GM19324 (cell line): ENCODE measurements around the gene AGPAT3.

Experiments
- ATAC-seq: cut with Tn5 transposase; IDR thresholded peaks from one replicate; pipeline ENCODE4 v1.9.1; 2021; ENCODE audit warnings: mild to moderate bottlenecking, moderate library complexity; ENCODE audit not compliant: unreplicated experiment, low FRiP score

Gene AGPAT3

DNA sequence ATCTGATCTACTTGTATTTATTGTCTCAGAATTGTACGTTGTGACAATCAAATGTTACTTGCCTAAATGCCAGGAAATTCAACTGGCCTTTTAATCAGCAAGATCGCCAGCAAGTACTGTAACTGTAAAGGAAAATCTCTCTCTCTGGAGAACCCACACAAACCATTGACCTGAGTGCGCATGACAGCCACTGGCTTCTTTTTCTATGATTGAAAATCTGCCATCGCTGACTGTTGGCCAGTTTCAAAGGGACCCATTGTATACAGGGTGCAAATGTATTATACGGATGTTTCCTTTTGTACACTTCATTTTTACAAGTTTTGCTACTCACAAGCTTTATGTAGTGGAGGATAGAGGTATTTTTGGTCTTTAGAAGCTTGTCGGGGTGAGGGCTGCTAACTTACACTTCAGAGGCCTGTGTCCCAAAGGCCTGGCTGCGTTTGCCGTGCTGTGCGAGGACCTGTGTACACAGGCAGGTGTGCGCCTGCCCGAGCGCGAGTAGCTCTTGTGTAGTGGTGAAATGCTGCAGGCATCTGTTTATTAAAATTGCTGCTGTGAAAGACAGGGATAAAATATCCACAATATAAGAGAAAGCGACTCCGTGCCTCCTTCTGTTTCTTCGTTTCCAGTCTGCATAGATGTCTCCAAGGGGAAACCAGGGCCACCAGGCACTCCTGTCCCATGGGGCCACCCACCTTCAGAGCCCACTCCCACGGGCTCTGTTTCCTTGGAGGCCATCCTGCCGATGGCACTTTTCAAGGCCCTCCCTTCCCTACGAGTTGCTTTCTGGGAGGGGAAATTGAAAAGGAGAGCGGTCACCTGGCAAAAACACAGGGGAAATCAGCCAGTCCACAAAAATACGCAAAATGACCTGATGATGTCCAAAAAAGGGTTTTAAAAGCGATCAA is 121.8 kb downstream of the AGPAT3 start:
- no peak for ATAC-seq

DNA sequence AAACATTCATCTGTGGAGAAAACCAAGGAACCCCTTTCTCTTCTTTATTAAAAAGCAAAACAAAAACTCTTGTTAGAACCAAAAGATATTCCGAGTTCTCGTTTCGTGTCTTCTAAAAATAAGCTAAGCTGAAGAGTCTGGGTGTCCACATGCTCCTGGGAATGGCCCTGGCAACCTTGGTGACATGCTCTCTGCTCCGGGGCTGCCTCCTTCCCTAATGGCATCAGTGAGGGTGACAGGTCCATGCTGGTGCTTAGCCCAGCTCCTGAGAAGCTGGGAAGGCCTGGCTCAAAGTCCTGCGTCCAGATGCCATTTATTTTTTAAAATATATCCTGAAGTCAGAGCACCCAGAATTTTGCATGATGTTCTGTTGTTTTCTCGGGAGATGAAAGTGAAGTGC is 122.5 kb downstream of the AGPAT3 start:
- no peak for ATAC-seq

DNA sequence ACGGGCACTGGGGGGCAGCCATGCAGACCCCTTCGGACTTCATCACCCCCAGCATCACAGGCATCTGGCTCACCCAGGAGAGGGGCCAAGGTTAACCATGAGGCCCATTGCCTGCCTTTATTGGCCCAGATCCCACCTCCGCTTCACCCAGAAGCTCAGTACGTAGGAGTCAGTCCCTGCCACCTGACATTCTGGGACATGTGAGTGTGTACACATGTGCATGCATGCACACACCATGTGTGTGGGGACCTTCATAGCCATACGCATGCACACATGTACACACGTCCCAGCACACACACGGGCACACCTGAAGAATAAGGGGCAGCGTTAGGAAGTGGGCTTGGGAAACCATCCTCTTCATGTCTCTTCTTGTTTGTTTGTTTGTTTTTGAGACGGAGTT is 123.0 kb downstream of the AGPAT3 start:
- no peak for ATAC-seq

DNA sequence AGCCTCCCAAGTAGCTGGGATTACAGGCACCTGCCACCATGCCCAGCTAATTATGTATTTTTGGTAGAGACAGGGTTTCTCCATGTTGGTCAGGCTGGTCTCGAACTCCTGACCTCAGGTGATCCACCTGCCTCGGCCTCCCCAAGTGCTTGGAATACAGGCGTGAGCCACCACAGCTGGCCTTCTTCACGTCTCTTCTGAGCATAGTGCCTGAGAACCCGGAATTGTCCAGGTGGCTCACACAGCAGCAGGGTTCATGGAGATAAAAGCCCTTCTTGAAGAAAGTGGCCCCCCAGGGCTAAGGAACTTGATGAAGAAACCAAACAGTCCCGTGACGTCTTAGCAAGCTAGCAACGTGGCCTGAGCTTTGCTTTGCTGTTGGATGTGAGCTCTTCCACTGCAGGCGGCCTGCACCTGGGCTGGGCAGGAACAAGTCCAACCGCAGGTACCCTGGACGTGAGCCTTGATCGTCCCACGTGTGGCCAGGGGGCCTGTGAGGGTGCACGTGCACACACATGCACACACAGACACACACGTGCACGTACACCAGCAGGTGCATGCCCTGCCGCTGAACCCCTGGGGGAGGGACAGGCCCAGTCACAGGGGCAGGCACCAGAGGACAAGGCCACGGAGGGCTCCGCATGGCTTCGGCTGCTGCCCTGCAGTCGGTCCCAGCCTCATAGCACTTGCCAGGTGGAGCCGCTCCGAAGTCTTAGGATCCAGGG is 123.6 kb downstream of the AGPAT3 start:
- no peak for ATAC-seq

DNA sequence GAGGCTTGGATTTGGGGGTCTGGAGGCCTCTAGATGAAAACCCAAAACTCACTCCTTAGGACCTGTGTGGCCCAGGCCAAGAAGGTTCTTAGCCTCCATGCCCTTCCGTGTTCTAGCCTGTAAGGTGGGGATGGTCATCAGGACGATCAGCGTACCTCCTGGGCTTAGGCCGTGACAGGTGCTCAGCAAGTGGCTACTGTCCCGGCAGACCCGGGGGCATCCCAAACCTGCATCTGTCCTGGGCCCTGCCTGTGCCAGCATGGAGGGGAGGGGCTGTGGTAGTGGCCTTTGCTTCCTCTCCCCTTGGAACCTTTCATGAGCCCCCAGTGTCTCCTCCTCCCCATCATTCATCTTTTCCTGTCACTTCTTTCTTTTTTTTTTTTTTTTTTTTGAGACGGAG is 124.4 kb downstream of the AGPAT3 start:
- ATAC-seq = no peak

DNA sequence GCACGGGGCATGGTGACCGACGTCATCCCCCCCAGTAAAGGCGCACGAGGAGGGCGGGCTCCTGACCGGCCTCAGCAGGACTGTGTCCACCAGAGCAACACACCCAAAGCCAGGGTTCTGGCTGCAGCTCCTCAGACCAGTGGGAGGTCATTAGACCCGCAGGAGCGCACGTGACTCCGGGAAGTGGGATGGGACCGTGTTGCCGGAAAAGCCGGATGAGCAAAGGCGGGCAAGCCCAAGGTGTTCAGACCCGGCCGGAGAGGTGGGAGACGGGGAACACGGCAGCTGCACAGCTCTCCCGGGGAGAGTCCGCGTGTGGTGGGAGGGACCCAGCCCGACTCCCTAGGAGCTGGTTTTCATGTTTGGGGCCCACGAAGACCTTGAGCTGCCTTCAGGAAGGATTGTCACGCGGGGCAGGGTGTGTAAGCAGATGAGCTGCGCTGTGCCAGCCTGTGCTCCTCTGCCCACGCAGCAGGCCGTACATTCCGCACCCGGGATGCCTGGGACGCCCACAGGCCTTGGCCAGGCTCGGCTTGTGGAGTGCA is 126.5 kb downstream of the AGPAT3 start:
- ATAC-seq = no peak

DNA sequence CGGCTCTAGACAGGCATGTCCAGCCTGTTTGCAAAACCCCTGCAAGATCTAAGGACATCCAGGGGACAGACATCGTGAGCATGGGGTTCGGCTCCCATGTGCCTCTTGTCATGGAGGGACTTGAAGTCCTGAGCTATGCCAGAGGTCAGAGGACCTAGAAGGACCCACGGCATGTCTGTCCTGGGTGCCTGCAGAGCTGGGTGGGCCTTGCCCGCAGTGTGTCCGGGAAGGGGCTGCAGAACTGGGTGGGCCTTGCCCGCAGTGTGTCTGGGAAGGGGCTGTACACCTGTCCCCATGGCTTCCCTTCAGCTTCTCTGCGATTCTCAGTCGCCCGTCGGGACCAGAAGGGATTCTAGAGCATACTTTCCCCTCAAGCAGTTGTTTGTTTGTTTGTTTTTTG is 127.1 kb downstream of the AGPAT3 start:
- no peak for ATAC-seq

DNA sequence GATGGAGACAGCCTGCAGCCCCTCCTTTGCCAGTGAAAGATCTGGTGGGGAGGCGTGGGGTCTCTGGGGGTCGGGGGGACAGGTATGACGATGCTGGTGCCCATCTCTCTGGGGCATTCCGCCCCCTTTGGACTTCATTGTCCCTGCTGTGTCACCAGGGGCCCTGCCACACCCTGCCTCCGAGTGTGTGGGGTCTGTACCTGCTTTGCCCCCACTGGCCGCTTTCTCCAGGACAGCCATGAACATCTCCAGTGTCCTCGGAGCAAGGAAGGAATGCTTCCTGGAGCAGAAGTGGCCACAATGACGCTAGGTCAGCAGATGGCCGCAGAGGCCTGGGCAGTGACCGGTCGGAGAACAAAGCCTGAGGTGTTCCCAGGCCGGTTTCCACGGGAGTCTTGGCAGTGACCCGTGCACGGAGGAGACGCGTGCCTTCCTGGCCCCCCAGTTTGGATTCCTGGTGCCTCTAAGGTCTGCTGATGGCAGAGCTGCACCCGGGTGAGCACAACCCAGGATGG is 128.5 kb downstream of the AGPAT3 start:
- ATAC-seq = no peak

DNA sequence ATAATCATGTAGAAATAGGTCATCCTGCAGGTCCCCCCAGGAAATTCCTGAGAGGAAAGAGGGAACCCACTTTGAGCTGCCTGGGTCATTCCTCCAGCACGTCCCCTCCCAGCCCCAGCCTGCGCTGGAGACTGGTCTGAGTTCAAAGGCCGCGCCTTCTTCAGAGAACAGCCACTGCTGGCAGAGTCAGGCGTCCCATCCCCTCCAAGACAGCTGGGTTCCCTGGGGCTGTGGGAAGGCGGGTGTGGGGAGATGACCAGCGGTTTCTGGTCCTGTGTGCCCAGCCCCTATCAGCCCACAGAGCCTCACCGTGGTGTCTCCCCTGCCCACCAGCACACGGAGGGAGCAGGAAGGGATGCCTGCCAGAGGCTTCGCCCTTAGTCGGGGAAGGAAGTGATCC is 129.1 kb downstream of the AGPAT3 start:
- no peak for ATAC-seq

DNA sequence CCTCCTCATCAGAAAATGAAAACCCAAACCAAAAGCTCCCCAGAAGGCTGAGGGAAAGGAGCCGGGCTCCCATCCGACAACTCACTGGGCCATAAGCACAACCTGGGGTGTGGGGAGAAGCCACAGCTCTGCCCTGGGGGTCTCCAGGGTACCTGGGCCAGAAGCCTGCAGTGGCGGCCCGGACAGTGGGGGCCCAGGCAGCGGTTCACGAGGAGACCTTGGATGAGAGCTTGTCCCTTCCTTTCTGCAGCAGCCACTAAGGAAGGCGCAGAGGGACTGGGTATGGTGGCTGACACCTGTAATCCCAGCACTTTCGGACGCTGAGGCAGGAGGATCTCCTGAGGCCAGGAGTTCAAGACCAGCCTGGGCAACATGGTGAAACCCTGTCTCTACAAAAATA is 129.6 kb downstream of the AGPAT3 start:
- no peak for ATAC-seq

DNA sequence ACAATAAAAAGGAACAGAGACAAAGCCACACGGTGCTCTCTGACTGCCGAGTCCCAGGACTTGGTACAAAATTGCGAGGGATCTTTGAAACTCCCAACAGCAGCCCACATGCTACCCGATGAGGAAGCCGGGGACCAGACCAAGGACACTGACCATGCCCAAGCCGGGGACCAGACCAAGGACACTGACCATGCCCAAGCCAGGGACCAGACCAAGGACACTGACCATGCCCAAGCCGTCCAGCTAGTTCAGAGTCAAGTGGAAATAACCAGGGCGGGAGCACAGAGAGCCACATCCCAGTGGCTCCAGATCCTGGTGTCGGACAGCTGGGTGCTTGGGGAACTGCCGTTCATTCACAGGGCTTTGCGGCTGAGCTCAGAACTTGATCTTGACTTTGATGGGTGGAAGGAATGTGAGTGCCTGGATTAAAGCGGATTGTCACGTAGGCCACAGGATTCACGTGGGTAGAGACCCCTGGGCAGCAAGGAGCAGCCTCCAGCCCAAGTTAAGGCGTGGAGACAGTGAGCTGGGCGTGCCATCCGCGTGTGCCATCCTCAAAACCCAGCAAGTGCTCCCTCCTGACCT is 130.6 kb downstream of the AGPAT3 start:
- no peak for ATAC-seq

DNA sequence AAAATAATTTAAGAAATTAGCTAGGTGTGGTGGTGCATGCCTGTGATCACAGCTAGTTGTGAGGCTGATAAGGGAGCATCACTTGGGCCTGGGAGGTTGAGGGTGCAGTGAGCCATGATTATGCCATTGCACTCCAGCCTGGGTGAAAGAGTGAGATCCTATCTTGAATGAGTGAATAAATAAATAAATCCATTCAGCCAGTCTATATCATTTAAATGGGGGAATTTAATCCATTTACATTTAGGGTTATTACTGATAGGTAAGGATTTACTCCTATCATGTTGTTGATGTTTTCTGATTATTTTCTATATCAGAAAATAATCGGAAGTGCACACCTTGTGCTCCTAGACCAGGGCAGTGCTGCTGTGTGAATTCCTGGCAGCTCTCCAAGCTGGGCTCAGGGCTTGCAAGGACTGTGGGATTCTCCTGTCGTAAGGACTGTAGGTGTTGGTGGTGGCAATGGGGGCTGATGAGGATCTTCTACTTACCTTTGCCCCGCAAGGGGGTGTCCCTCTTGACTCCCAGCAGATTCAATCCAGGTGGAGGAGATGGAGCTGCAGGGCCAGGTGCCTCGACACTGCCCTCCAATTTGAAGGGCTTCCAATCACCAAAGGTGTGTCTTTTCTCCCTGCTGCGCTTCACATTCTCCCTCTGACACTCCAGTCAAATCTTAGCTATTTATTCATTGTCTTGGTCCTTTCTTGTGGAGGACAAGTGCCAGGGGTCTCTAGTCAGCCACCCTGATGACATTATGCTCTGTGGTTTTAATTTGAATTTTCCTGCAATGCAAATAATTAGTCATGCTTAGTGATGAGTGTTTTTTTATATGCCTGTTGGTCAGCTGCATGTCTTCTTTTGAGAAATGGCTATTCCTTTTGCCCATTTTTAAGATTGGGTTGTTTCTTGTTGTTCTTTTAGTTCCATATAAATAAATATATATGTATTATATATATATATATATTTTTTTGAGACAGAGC is 133.0 kb downstream of the AGPAT3 start:
- ATAC-seq = no peak

DNA sequence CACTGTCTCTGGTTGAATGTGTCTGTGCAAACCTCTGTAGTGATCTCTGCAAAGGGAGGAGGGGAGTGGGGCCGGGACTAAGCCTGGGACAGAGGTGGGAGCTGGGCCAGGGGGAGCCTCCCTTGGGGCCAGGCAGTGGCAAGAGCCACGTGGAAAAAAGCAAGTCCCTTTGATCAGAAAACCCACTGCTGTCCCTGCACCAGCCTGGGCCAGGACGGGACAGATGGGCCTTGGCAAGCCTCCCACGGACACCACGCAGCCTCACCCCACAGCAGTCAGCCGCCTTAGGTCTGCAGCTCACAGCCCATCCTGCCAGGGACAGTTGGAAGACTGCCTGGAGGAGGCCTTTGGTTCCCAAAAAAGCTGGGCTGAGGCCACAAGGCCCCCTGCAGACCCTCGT is 135.3 kb downstream of the AGPAT3 start:
- ATAC-seq = no peak

DNA sequence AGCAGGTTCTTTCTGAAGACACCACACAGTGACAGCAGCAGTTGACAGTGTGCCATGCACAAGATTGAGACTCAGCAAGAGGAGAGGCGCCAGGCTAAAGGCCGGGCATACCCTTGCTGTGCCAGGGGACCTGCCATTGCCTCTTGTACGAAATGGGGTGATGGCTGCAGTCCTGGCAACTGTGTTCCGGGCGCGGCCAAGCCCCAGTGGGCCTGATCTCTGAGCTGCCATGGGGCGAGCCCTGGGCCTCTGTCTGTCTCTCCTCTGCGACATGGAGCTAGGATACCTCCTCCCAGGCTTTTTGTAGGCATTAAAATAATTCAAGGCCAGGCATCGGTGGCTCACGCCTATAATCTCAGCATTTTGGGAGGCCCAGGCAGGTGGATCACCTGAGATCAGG is 137.5 kb downstream of the AGPAT3 start:
- no peak for ATAC-seq

DNA sequence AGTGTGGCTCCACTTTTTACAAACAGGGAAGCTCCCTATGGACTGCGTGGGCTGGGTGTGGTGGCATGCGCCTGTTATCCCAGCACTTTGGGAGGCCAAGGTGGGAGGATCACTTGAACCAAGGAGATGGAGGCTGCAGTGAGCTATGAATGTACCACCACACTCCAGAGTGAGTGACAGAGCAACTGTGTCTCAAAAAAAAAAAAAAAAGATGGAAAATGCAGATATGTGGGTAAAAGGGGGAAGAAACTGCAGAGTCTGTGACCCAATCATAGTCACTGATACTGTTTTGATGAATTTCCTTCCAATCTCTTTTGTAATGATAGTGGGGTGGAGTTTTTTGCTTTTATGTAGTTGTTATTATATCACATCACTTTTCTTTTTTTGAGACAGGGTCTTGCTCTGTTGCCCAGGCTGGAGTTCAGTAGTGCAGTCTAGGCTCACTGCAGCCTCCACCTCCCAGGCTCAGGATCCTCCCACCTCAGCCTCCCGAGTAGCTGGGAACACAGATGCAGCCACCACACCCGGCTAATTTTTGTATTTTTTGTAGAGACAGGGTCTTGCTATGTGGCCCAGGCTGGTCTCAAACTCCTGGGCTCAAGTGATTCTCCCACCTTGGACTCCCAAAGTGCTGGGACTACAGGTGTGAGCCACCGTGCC is 138.4 kb downstream of the AGPAT3 start:
- ATAC-seq = no peak

DNA sequence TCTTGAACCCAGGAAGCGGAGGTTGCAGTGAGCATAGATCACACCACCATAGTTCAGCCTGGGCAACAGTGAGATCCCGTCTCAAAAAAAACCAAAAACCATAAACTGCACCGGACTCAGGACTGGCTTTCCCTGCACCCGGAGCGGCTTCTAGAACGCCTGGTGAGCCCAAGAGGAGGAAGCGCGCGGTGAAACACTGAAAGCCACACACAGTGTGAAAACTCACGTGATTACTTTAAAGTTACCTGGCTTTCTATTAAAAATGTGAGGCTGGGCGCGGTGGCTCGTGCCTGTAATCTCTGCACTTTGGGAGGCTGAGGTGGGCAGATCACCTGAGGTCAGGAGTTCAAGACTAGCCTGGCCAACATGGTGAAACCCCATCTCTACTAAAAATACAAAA is 140.0 kb downstream of the AGPAT3 start:
- ATAC-seq = no peak

DNA sequence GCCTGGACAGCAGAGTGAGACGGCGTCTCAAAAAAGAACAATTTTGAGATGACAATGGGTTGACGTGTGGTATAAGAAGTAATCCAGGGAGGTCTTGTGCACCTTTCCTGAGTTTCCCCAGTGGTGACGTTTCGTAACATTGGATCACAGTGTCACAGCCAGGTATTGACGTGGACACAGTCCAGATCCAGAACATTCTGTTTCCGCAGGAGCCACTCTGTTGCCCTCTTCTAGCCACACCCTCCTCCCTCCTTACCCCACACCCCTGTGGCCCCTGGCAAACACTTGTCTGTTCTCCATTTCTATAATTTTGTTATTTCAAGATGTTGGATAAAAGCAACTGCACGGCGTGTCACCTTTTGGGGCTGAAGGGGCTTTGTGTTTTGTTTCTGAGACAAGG is 140.6 kb downstream of the AGPAT3 start:
- ATAC-seq = no peak

DNA sequence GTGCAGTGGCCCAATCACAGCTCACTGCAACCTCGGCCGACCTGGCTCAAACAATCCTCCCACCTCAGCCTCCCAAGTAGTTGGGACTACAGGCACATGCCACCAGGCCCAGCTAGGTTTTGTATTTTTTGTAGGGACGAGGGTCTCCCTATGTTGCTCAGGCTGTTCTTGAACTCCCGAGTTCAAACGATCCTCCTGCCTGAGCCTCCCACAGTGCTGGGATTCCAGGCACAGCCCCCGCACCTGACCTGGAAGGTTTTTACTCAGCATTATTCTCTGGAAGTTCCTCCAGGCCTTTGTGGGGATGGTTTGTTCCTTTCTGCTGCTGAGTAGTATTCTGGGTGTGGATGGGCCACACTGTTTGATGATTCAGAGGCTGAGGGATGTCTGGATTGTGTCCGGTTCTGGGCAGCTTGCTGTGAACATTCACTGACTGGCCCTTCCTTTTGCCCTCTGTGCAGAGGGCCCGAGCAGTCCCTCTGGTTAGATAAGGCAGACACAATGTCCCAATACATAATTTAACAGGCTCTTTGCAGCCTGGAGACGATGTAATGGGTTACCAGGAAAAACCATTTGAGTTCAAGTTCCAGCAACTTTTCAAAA is 141.1 kb downstream of the AGPAT3 start:
- ATAC-seq = no peak

DNA sequence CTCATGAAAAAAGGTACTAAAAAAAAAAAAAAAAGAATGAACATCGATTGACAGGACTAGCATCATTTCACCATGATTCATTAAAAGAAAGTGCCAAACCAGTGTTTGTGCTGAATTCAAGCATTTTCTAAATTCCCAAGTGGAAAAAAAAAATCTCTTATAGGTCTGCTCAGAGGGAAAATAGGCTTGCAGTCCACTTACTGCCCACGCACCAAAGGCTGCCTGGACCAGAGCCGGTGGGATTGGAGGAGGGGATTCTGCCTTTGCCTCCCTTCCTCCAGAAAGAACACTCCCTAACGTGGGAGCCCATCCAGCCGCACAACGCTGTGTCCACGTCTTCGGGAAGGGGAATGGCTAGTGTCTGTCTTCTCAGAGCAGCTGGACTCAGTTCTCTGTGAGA is 141.6 kb downstream of the AGPAT3 start:
- no peak for ATAC-seq
